GM12872 (cell line): ENCODE results near the gene HLA-B.

Experiments
- CTCF ChIP-seq: IDR thresholded peaks from 3 replicates; pipeline ENCODE4 v1.5.1; 2011; ENCODE audit warnings: low read depth, mild to moderate bottlenecking, low read length, moderate library complexity; ENCODE audit not compliant: insufficient read depth

HLA-B gene

GRCh38 chr6:31354158-31354863 is 2.7 kb downstream of the HLA-B start:
- no peak for TF ChIP-seq CTCF

GRCh38 chr6:31353384-31353945 is 3.5 kb downstream of the HLA-B start:
- TF ChIP-seq CTCF = no peak

GRCh38 chr6:31352683-31353383 is 4.1 kb downstream of the HLA-B start:
- TF ChIP-seq CTCF = no peak

GRCh38 chr6:31352310-31352682 is 4.7 kb downstream of the HLA-B start:
- no peak for TF ChIP-seq CTCF

- TF ChIP-seq CTCF = no peak
Measured at GRCh38 chr6:31351401-31352309, 5.3 kb downstream of the HLA-B start.

GRCh38 chr6:31351033-31351380 is 6.0 kb downstream of the HLA-B start:
- no peak for TF ChIP-seq CTCF

- no peak for TF ChIP-seq CTCF
Measured at GRCh38 chr6:31350196-31351032, 6.6 kb downstream of the HLA-B start.
